ENCODE results near the gene CHMP6. TPM values are rescaled to one million over a fixed set of nuclear protein-coding genes. Genes with fewer than 3 reads are reported as not detected.

CHMP6 gene
- total RNA-seq, 1 donor from 2014 or later: 22.5 TPM

DNA sequence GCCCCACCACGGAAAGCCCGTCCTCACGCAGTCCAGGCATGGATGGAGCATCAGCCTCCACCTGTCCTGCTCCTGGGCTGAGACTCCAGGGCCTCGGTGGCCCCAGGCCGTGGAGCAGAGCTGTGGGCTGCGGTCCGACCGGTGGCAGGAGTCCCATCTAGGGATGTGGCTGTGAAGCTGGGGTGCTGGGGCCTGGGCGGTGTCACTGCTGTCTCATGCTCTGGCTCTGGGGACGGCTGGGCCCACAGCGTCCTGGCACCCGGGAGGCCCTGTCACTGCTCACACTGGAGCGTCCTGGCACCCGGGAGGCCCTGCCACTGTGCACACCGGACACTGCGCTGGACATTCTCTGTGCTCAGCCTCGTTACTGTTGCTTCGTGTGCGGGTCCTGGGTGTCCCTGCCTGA lies 51.7 kb downstream of the CHMP6 start:
- no peak for DNase-seq

- DNase-seq: no peak
These were observed 52.2 kb downstream of the CHMP6 start for GRCh38 chr17:81043725-81044427.

- no peak for DNase-seq
These were observed 52.8 kb downstream of the CHMP6 start for GRCh38 chr17:81044428-81044763.

- DNase-seq: peak; percentile 91
These were observed 53.3 kb downstream of the CHMP6 start for GRCh38 chr17:81044764-81045589.

- DNase-seq: no peak
These were observed 54.0 kb downstream of the CHMP6 start for GRCh38 chr17:81045590-81046095.

DNA sequence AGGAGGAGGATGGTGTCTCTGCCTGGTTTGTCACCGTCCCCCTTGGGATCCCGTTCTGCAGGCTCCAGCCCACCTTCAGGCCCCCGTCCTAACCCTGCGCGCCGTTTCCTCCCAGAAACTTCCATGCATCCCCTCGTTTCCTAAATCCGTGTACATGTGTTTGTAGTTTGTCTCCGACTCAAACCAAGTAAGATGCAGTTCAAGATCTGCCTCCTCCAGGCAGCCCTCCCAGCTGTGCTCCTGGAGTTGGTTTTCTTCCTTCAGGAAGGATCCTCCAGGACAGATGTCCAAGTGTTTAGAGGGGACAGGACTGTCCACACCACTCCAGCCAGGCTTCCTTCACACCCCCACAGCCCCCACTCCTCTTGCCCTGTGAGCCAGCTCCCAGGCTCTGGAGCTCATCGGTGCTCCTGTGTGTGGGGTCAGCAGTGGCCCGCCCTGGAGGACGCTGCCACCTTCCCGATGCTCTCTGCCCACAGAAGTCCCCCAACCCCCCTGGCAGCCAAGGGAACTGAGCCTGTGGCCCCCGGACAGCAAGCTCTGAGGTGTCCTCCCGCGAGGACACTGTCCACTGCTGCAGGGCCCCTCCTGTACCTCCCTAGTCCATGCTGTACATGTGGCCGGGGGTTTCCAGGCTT lies 54.6 kb downstream of the CHMP6 start:
- no peak for DNase-seq

DNA sequence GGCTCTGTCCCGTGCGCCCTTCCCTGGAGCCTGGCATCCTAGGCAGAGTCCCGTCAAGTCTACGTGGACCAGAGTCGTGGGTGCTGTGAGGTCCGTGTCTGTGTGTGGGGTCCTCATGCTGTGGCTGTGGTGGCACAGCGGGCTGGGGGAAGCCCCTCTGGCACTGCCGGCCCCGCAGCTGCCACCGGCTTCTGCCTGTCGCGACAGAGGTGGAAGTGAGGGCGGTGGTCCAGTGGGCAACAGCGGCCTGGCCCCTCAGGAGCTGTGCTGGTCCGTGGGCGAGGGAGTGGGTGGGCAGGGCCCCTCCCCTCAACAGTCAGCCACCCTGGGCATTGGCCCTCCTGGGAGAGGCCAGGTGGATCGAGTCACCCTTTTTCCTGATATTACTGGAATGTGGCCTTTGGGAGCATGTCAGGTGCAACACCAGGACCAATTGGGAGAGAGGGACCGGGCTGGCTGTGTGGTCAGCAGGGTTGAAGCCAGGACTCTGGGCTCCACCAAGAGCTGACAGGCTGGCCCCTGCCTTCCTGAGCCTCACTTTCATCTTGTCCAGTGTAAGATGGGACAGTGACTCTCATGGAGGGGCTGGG lies 55.2 kb downstream of the CHMP6 start:
- no peak for DNase-seq

GRCh38 chr17:81048827-81049371 lies 57.3 kb downstream of the CHMP6 start:
- DNase-seq: no peak

GRCh38 chr17:81049372-81049911 lies 57.8 kb downstream of the CHMP6 start:
- no peak for DNase-seq

Other genes with a start within 250 kb of the CHMP6 start
- 73.9 TPM for gene BAIAP2, start 43.3 kb downstream of the CHMP6 start, total RNA-seq
- not detected for gene PVALEF, start 173.7 kb downstream of the CHMP6 start, total RNA-seq
- gene AATK, start 174.4 kb downstream of the CHMP6 start, total RNA-seq: 11.1 TPM
- gene CEP131, start 231.1 kb downstream of the CHMP6 start, total RNA-seq: 8.9 TPM
- 14.6 TPM for gene TEPSIN, start 247.2 kb downstream of the CHMP6 start, total RNA-seq
- gene NDUFAF8, start 247.5 kb downstream of the CHMP6 start, total RNA-seq: 23.7 TPM